Tibial nerve (tissue), 4 donors: ENCODE results near the gene PTGDR2. TPM values are rescaled to one million over a fixed set of nuclear protein-coding genes. Genes with fewer than 3 reads are reported as not detected.

Experiments
- DNase-seq, 2 donors: peaks; one replicate each; pipeline ENCODE4 v3.0.0-alpha.2; 2019; ENCODE audit warnings: low spot score in 2 of 2
- H3K27ac ChIP-seq, 4 donors: fragments of 200-600 bp; sonication (generic) in 3 of 4; one replicate each; pipeline ENCODE4 v1.5.1; 2017 to 2019; ENCODE audit warnings: mild to moderate bottlenecking in 1 of 4
- H3K27me3 ChIP-seq, 2 donors: fragments of 200-600 bp; sonication (generic) in 1 of 2; one replicate each; pipeline versions ENCODE4 v1.5.1 to v1.6.0; 2017 to 2019
- H3K36me3 ChIP-seq, 3 donors: fragments of 200-600 bp; sonication (generic); one replicate each; pipeline ENCODE4 v1.5.1; 2018 to 2019
- H3K4me1 ChIP-seq, 4 donors: fragments of 200-600 bp; sonication (generic) in 3 of 4; one replicate each; pipeline ENCODE4 v1.5.1; 2017 to 2019
- H3K4me3 ChIP-seq, 4 donors: fragments of 200-600 bp; sonication (generic) in 3 of 4; one replicate each; pipeline ENCODE4 v1.5.1; 2017 to 2019; ENCODE audit warnings: mild to moderate bottlenecking in 1 of 4, moderate library complexity in 1 of 4
- H3K9me3 ChIP-seq, 4 donors: fragments of 200-600 bp; sonication (generic) in 3 of 4; one replicate each; pipeline ENCODE4 v1.5.1; 2017 to 2019
- EP300 ChIP-seq, 2 donors: sonication (generic); formaldehyde crosslinking; IDR thresholded peaks; one replicate each; pipeline ENCODE4 v1.6.1; 2017; ENCODE audit warnings: antibody characterized with exemption in 2 of 2, mild to moderate bottlenecking in 1 of 2
- POLR2A ChIP-seq, 2 donors: fragments of 450-650 bp; IDR thresholded peaks; one replicate each; pipeline ENCODE4 v1.6.1; 2017; ENCODE audit warnings: antibody characterized with exemption in 2 of 2, mild to moderate bottlenecking in 2 of 2, moderate library complexity in 2 of 2
- WGBS, 2 donors: methylation state at CpG; one replicate each; pipeline ENCODE4 v1.1.5; 2018; 5-methylcytosine and 5-hydroxymethylcytosine counted together
- total RNA-seq, 4 donors: library from RNA; depleted of rRNA; stranded (reverse); fragments of >200 nt; gene quantifications; one replicate each; pipeline ENCODE4 v1.1.0, GENCODE V29; 2016
- TF ChIP-seq, protein P1 (sequence below), 5 experiments: fragments of 200-600 bp in 3 of 5; fragments of 450-650 bp in 2 of 5; sonication (generic) in 3 of 5; IDR thresholded peaks; one replicate each; pipeline ENCODE4 v1.5.1; 2016 to 2019; ENCODE audit warnings: antibody characterized with exemption in 5 of 5, mild to moderate bottlenecking in 3 of 5, moderate library complexity in 2 of 5

Gene PTGDR2
- total RNA-seq, 4 donors from 2014 or later, result 0.20 to 2.4 (median 0.46) TPM

DNA sequence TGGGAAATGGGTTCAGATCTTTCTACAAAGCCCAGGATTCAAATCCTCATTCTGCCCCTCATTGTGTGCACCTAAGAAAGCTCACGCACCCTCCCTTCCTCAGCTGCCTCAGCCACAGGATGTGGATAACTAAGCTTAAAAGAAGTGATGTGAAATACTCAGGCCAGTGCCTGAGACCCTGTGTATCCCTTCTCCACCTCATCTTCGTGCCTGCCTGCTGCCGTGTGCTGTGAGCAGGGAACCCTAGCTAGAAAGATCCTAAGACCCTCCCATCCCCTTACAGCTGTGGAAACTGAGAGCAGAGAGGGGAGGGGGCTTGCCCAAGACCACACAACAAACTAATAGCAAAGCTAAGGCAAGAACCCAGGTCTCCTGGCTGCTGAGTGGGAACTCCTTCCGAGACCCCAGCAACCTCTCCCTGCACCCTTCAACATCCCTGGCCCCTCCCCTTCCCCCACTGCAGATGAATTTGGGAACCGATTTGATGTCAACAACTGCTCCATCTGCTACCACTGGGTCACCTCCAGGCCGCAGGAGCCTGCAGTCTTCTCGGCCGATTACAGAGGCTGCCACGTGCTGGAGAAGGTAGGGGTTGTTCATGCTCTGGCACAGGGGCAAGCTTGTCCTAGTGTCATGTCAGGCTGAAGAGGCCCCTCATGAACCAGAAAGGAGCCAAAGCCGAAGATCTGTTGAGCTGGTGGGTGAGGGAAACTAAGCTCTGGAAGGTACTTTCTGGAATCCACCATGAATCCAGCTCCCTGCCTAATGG, 13.1 kb upstream of the PTGDR2 start:
- H3K27ac ChIP-seq, result no peak overlapping the region
- no peak for DNase-seq
- TF ChIP-seq EP300 (IDR thresholded peaks at IDR 0.05) (no peak), POLR2A (IDR thresholded peaks at IDR 0.05) (no peak)
- TF ChIP-seq, protein P1, sequence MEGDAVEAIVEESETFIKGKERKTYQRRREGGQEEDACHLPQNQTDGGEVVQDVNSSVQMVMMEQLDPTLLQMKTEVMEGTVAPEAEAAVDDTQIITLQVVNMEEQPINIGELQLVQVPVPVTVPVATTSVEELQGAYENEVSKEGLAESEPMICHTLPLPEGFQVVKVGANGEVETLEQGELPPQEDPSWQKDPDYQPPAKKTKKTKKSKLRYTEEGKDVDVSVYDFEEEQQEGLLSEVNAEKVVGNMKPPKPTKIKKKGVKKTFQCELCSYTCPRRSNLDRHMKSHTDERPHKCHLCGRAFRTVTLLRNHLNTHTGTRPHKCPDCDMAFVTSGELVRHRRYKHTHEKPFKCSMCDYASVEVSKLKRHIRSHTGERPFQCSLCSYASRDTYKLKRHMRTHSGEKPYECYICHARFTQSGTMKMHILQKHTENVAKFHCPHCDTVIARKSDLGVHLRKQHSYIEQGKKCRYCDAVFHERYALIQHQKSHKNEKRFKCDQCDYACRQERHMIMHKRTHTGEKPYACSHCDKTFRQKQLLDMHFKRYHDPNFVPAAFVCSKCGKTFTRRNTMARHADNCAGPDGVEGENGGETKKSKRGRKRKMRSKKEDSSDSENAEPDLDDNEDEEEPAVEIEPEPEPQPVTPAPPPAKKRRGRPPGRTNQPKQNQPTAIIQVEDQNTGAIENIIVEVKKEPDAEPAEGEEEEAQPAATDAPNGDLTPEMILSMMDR (IDR thresholded peaks at IDR 0.05), result no peak
- H3K4me3 ChIP-seq, result no peak overlapping the region
- no peaks in the 10 kb centered on the region for H3K36me3 ChIP-seq
- WGBS, 2 donors, result 75 to 81% methylated on average over 9 to 10 of the region's 10 CpGs
- H3K9me3 ChIP-seq, result no peaks in the 10 kb centered on the region
- no peaks in the 10 kb centered on the region for H3K27me3 ChIP-seq
- H3K4me1 ChIP-seq, result peaks cover 0 to 24% (median 0%) of the 10 kb centered on the region in 4 donors

DNA sequence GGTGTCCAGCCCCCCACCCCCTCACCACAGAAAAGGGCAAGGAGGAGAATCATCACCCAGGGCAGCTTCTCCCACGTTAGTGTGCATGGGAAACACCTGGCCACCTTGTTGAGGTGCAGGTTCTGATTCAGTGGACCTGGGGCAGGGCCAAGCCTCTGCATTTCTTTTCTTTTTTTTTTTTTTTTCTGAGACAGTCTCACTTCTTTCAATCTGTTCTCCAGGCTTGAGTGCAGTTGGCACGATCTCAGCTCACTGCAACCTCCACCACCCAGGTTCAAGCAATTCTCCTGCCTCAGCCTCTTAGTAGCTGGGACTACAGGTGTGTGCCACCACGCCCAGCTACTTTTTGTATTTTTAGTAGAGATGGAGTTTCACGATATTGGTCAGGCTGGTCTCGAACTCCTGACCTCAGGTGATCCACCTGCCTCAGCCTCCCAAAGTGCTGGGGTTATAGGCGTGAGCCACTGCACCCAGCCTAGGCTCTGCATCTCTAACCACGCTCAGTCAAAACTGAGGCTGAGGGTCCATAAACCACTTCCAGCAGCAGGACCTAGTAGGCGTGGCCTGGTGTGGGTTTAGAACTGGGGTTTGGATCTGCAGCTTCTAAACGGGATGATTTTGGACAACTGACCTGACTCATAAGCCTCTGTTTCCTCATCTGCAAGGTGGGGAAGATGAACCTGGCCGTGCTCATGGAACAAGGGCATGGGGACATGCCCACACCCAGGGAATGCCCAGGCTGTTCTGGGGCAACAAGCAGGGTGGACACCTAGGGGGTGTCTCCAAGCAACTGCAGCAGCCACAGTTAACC, 12.3 kb upstream of the PTGDR2 start:
- TF ChIP-seq EP300 (IDR thresholded peaks at IDR 0.05) (no peak), POLR2A (IDR thresholded peaks at IDR 0.05) (no peak)
- TF ChIP-seq, protein P1 (IDR thresholded peaks at IDR 0.05), result no peak
- DNase-seq, result no peak
- H3K9me3 ChIP-seq, result no peaks in the 10 kb centered on the region
- H3K27me3 ChIP-seq, result no peaks in the 10 kb centered on the region
- H3K36me3 ChIP-seq, result no peaks in the 10 kb centered on the region
- H3K4me1 ChIP-seq, result peaks cover 0 to 19% (median 0%) of the 10 kb centered on the region in 4 donors
- no peak overlapping the region for H3K4me3 ChIP-seq
- 76 to 82% methylated on average over 10 of the region's 10 CpGs for WGBS, 2 donors
- H3K27ac ChIP-seq, result no peak overlapping the region

- Histone ChIP-seq H3K27ac (no peak within 1 kb of the TSS), H3K4me1 (peaks cover 0 to 11% (median 0%) of the 10 kb centered on the region in 4 donors), H3K36me3 (no peaks in the 10 kb centered on the region), H3K4me3 (no peak within 1 kb of the TSS), H3K9me3 (no peaks in the 10 kb centered on the region), H3K27me3 (no peaks in the 10 kb centered on the region)
- peak; percentile 23 to 41 for DNase-seq
- no peak for TF ChIP-seq POLR2A (IDR thresholded peaks at IDR 0.05)
- TF ChIP-seq EP300 (IDR thresholded peaks at IDR 0.05), result no peak
- TF ChIP-seq, protein P1 (IDR thresholded peaks at IDR 0.05), result no peak
- 47 to 70% methylated on average over 9 to 13 of the region's 13 CpGs for WGBS, 2 donors
These were observed 11.4 kb upstream of the PTGDR2 start, which contains the start of gene ZP1 for GRCh38 chr11:60866911-60867870. TSS of gene ZP1 (plus strand) at chr11:60867542. CDS start at chr11:60867562, 20 bp downstream.

DNA sequence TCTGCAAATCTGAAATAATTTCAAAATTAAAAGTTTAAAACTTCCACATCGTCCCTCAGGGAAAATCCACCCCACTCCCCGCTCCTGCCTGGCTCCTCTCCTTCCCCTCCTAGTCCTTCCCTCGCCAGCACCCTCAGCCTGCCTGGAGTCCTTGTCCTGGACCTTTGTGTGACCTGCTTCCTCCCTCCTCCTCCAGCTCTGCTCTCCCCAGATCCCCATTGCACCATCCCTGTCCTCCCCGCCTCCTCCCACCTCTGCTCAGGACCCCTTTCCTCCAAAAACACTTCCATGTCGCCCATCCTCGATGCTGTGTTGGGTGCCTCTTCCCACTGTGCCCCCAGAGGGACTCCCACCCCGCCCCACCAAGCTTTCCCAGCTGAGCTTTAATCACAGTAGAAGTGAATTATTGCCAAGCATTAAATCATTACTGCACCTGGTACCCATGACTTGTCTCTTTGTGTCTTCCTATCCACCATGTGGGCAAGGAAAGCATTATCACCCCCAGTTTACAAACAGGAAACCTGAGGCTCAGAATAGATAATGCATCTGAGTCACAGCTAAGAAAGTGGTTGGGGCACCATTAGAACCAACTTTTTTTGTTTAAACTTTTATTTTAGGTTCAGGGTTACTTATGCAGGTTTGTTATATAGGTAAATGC, 9.2 kb upstream of the PTGDR2 start:
- H3K4me1 ChIP-seq, result no peaks in the 10 kb centered on the region
- 73 to 76% methylated on average over 7 of the region's 7 CpGs for WGBS, 2 donors
- H3K36me3 ChIP-seq, result no peaks in the 10 kb centered on the region
- no peaks in the 10 kb centered on the region for H3K9me3 ChIP-seq
- H3K27ac ChIP-seq, result no peak overlapping the region
- TF ChIP-seq EP300 (IDR thresholded peaks at IDR 0.05) (no peak), POLR2A (IDR thresholded peaks at IDR 0.05) (no peak)
- TF ChIP-seq, protein P1 (IDR thresholded peaks at IDR 0.05), result no peak
- H3K27me3 ChIP-seq, result no peaks in the 10 kb centered on the region
- no peak overlapping the region for H3K4me3 ChIP-seq
- no peak for DNase-seq
